ENCODE measurements around the gene SHISA9. TPM values are rescaled to one million over a fixed set of nuclear protein-coding genes. Genes with fewer than 3 reads are reported as not detected.

The SHISA9 gene
- total and polyA plus RNA-seq, 7 donors = under 0.01 to 8.6 (median 3.1) TPM

GRCh38 chr16:13193721-13194120 lies 292.3 kb downstream of the SHISA9 start:
- DNase-seq = no peak
- H3K27ac ChIP-seq = no peak overlapping the region
- H3K36me3 ChIP-seq = no peaks in the 10 kb centered on the region
- WGBS, 2 donors = 62 to 82% methylated on average over 1 of the region's 1 CpG
- TF ChIP-seq POLR2AphosphoS5 (IDR thresholded peaks at IDR 0.05) = no peak
- no peak for TF ChIP-seq EP300 (IDR thresholded peaks at IDR 0.05)
- no peak for TF ChIP-seq CTCF (IDR thresholded peaks at IDR 0.05)
- no peak for TF ChIP-seq POLR2A (IDR thresholded peaks at IDR 0.05)
- no peaks in the 10 kb centered on the region for H3K9me3 ChIP-seq
- intact Hi-C loops (cut with DNase I) = no loop called here
- no peaks in the 10 kb centered on the region for H3K27me3 ChIP-seq
- H3K4me3 ChIP-seq = no peak overlapping the region
- no peaks in the 10 kb centered on the region for H3K4me1 ChIP-seq

GRCh38 chr16:13194766-13195165 lies 293.4 kb downstream of the SHISA9 start:
- H3K9me3 ChIP-seq = no peaks in the 10 kb centered on the region
- H3K4me3 ChIP-seq = no peak overlapping the region
- intact Hi-C loops (cut with DNase I) = no loop called here
- H3K27ac ChIP-seq = no peak overlapping the region
- WGBS, 2 donors = 54 to 75% methylated on average over 2 of the region's 2 CpGs
- no peaks in the 10 kb centered on the region for H3K27me3 ChIP-seq
- no peak for TF ChIP-seq CTCF (IDR thresholded peaks at IDR 0.05)
- TF ChIP-seq POLR2AphosphoS5 (IDR thresholded peaks at IDR 0.05) = no peak
- no peak for TF ChIP-seq EP300 (IDR thresholded peaks at IDR 0.05)
- no peak for TF ChIP-seq POLR2A (IDR thresholded peaks at IDR 0.05)
- DNase-seq = no peak
- no peaks in the 10 kb centered on the region for H3K36me3 ChIP-seq
- H3K4me1 ChIP-seq = no peaks in the 10 kb centered on the region

- intact Hi-C loops (cut with DNase I) = no loop called here
- no peaks in the 10 kb centered on the region for H3K27me3 ChIP-seq
- no peak overlapping the region for H3K27ac ChIP-seq
- no peaks in the 10 kb centered on the region for H3K9me3 ChIP-seq
- H3K36me3 ChIP-seq = no peaks in the 10 kb centered on the region
- TF ChIP-seq EP300 (IDR thresholded peaks at IDR 0.05) (no peak), CTCF (IDR thresholded peaks at IDR 0.05) (no peak), POLR2A (IDR thresholded peaks at IDR 0.05) (no peak), POLR2AphosphoS5 (IDR thresholded peaks at IDR 0.05) (no peak)
- DNase-seq = no peak
- no peaks in the 10 kb centered on the region for H3K4me1 ChIP-seq
- H3K4me3 ChIP-seq = no peak overlapping the region
Measured at GRCh38 chr16:13203725-13204124, 302.3 kb downstream of the SHISA9 start.

- Histone ChIP-seq H3K9me3 (no peaks in the 10 kb centered on the region), H3K4me1 (no peaks in the 10 kb centered on the region), H3K27ac (no peak overlapping the region), H3K27me3 (no peaks in the 10 kb centered on the region), H3K36me3 (no peaks in the 10 kb centered on the region), H3K4me3 (no peak overlapping the region)
- TF ChIP-seq POLR2A (IDR thresholded peaks at IDR 0.05) (no peak), POLR2AphosphoS5 (IDR thresholded peaks at IDR 0.05) (no peak), EP300 (IDR thresholded peaks at IDR 0.05) (no peak), CTCF (IDR thresholded peaks at IDR 0.05) (no peak)
- DNase-seq = no peak
- intact Hi-C loops (cut with DNase I) = no loop called here
Measured at GRCh38 chr16:13205352-13205751, 304.0 kb downstream of the SHISA9 start.

GRCh38 chr16:13206606-13207005 lies 305.2 kb downstream of the SHISA9 start:
- Histone ChIP-seq H3K27me3 (no peaks in the 10 kb centered on the region), H3K36me3 (no peaks in the 10 kb centered on the region), H3K27ac (no peak overlapping the region), H3K4me1 (no peaks in the 10 kb centered on the region), H3K4me3 (no peak overlapping the region), H3K9me3 (no peaks in the 10 kb centered on the region)
- 80 to 81% methylated on average over 4 of the region's 4 CpGs for WGBS, 2 donors
- no peak for TF ChIP-seq EP300 (IDR thresholded peaks at IDR 0.05)
- no peak for TF ChIP-seq POLR2AphosphoS5 (IDR thresholded peaks at IDR 0.05)
- no peak for TF ChIP-seq POLR2A (IDR thresholded peaks at IDR 0.05)
- no peak for DNase-seq
- intact Hi-C loops (cut with DNase I) = no loop called here
